Dermis blood vessel endothelial cell (primary cell): ENCODE data around the gene S1PR1. TPM values are rescaled to one million over a fixed set of nuclear protein-coding genes. Genes with fewer than 3 reads are reported as not detected.
A peak's percentile ranks its signal among the peaks of the same experiment; 100 is the strongest.

ENCODE experiments used
- DNase-seq: peaks from one replicate; pipeline ENCODE4 v3.0.0; 2010
- total RNA-seq: library from RNA; depleted of rRNA; stranded (reverse); fragments of >200 nt; gene quantifications from 2 replicates; pipeline ENCODE4 v1.2.3, GENCODE V29; 2014

Gene S1PR1
- total RNA-seq, 1 donor from 2014 or later = 394 TPM

DNA sequence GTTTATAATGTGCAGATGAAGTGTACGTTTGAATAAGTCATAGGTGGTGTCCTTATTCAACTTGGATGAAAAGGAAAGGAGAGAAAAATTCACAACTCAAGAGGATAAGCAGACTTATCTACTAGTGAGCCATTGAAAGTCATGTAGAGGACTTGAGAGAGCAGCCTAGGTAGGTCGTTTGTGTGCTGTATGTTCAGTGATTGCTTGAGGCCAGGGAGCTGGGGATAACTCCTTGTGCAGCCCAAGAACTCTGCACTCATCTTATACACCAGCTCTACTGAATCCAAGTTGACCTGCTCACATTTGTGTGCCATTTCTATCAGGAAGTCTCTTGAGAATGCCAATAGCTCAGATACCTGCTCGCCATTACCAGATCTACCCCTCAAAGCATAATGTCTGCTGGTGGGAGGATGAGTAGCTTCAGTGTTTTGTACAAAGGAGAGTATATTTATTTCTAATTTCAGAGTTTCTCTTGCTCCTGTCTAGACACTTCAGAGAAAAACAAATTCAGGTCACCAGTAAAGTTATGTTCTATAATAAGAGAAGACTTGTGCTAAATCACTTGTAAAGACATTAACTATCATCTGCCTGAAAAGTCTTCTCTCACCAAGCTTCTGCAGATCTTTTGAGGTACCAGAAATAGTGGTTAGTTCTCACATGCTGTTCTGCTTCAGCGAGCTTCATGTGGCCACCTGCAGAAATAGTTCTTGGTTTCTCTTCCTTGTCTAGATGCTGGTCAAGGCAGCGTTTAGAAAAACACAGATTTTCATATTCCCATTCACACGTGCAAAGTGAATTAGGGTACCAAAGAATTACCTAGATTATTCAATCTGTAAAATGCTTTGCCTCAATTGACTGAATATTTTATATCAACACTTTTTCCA is 10.8 kb downstream of the S1PR1 start:
- DNase-seq = no peak

DNA sequence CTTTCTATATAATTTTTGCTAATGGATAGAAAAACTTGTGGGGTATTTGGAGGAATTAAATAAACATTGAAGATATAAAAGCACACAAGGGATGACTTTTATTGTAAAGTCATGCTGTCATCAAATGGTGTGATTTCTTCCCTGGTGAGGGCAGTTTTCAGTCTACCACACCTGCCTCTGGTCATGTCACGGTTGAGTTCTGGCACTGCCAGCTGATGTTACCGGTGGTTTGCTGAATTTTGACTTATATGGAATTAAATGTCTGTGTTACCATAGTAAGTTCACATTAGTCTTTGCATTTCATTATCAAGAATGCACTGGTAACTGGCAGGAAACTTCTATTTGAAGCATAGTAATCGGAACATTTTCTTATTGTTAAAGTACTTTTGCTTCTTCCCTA is 13.4 kb downstream of the S1PR1 start:
- DNase-seq = peak; percentile 42

DNA sequence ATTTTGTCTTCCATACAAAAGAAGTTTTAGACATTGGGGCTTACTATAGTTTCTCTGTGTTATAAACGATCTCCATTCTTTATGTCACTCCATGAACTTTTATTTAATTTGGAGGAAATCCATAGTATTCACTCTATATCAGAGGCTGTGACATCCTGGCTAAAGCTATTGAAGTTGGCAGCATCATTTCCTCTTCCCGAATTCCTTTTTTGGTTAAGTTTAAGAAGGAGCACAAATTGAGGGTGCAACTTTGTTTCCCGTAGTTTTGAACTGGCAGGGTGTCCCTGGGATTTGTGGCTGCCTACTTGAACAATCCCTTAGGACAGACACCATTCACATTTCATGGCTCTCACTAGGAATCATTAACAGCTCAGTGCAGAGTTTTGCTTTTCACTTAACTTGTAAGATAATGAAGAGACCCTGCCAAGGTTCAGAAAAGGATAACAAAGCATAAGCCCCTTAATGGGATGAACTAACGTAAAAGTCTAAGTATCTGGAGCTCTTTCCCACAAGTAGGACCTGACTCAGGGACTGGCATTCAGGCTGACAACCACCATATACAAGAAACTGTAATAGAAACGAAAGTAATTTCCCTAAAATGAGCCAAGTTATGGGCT is 13.9 kb downstream of the S1PR1 start:
- DNase-seq = peak; percentile 72

DNA sequence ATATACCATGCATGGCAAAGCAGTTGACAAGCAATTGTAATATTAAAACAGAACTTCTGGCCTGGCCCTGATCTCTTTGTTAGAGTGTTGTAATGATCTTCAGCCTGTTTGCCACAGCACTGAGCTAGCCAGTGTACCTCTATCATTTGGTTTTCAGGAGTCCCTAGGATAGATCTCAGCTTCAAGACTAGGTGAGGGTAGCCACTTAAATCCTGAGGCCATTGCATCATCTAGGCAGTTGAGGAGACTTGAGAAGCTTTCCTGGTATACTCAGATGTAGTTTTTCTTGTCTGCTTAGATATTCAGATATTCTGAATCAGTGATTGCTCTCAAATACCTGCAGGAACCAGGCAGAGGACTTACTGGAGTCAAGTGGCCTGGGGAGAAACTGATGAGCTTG is 14.7 kb downstream of the S1PR1 start:
- DNase-seq = no peak

DNA sequence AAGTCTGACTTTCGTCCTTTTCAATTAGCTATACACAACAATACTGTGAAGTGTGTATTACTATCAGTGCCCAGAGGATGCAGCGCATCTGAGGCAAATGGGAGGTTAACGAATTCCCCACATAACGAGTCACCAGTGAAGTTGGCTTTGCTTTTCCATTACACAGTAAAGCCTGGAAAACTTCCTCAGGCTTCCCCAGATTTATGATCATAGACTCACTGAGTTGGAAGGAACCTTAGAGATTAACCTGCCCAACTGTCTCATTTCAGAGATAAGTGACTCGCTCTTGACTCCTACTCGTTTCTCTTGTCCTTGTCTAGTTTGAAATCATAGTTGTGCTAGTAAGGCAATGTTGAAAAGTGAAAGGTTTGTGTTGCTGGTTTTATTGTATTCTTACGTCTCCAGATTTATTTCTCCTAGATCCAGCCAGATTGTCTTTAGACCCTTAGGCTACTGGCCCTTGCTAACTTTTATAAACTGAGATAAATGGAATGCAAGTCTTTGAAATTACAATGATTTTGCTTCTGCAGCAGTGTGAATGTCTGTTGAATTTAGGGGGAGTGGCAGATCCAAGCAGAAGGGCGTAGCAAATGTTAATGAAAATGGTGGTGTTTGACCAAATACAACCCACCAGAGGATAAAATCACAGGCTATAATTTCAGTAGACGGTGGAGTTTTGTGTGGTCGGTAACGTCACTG is 17.3 kb downstream of the S1PR1 start:
- DNase-seq = no peak

DNA sequence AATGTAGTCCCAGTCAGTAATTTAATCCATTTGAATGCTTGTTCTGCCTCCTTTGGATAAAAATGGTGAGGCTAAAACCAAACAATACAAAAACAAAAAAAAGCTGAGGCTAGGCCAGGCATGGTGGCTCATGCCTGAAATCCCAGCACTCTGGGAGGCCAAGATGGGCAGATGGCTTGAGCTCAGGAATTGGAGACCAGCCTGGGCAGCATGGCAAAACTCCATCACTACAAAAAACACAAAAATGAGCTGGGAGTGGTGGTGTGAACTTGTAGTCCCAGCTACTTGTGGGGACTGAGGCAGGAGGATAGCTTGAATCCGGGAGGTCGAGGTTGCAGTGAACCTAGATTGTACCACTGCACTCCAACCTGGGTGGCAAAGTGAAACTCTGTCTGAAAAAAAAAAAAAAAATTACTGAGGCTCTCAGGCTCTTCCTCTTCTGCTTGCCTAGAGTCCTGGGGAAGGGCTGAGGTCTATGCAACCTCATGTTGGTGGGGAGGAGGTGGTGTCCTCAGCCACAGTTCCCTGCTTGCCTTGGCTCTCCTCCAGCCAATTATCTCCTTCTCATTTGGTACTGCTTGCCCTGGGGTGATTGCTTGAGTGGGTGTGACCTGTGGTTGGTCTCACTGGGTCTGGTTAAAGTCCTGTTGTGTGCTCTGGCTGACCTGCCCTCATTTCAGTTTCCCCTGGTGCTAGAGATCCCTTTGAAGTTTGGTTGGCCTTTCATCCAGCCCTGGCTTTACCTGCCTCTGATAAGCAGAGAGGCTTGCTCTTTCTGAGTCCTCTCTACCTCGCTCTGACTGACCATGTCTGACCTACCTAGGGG is 20.9 kb downstream of the S1PR1 start:
- DNase-seq = no peak

DNA sequence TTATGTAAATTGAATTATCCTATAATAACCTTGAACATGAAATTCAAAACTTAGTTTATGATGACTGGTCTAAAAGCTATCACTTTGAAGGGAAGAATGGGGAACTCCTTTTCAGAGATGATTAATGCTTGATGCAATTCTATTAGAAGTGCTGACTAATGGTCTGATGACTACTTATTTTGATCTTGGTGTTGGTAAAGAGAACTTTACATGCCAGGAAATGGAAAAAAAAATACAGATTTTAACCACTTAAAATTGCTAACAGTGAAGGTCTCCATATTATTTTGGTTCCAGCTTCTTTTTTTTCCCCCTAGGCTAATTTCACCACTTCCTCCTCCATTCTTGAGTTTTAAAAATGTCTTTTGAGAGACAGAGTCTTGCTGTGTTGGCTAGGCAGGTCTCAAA is 22.9 kb downstream of the S1PR1 start:
- DNase-seq = peak; percentile 75

DNA sequence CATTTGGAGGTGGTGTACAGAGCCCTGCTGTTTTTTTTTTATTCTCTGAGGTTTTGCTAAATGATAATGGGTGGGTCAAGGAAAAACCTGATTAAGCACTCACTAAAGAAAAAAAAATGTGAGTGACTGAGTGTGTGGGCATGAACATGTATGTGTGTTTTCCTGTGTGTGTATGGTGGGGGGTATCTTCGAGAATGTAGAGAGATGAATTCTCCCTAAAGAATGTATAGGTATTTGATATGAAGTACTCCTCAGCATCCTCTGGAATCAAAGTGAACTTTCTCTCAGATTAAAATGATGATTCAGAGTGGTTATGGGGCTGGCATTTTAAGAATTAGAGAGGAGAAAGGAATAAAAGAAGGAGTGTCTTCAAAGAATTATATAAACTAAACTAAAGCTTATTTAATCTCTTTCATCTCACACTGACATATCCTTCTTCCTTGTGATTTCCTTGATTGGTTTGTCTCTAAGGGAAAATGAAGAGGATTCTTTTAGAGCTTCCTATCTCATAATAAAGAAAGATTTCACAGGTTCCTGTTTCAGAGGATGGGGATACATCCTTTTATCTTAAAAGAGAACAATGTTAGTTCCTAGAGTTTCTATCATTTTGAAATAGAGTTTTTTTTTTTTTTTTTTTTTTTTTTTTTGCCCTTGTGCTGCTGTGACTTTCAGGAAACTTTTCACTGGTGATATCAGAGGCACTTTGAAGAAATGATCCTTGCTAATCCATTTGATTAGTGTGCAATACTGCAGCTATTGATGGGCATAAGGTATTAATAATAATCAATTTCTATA is 23.9 kb downstream of the S1PR1 start:
- DNase-seq = no peak

DNA sequence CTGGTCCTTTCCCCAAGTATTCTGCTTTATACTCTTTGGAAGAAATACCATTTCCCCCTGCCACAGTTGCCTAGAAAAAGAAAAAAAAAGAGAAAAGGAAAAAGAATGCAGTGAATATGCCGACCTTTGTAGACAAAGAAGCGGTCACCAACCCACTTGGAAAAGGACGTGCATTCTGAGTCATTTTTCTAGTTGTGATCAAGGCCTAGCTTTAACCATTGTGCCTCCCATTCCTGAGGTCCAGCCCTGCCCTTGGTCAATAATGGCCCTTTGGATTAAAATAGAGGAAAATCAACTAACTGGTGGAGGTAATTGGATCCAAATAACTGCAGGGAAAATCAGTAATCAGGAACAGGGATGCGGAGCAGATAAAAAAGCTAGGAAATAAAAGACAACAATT is 24.8 kb downstream of the S1PR1 start:
- peak; percentile 55 for DNase-seq

DNA sequence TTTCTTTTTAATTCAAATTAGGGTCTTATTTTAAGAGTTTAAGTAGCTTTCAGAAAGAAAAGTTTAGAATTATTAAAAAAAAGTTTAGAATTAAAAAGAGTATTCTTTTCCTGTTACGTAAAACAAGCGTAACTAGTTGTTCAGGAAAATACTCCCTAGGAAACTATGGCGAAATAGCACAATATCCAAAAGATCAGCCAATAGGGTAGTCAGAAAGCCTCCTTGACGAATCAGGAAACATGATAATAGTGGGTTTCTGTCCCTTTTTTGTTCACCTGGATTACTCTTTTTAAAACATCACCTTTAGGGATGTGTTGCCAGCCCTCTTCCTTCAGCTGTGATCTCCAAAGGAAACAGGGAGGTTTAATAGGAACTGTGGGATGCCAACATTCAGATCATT is 25.2 kb downstream of the S1PR1 start:
- no peak for DNase-seq

DNA sequence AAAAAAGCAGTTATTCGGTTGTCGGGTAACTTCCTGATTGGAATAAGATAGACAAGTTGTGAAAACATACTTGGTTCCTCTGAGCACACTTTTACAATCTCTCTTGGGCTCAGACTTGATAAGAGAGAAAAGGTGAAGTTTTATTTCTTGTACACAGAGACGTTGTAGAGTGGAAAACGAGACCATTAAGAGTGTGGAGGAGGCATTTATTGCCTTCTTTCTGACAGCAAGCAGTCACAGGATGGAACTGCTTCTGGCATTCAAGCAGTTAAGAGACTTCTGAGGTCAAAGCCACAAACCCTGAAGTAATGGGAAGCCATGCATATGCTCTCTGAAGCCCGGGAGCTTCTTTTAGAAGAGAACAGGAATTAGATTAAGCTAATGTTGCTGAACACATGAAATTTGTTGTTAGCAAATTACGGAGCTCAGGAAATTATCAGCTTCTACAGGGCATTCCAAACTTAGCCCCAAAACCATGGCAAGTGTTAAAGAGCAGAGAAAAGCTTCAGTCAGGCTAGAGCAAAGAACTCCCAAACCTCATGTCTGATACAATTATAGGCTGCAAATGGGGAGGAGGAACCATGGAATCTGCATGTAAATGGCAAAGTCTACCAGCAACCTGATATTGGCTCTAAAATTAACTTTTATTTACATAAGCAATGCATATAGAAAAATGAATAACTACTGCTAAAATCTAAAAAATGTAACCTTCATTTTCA is 26.0 kb downstream of the S1PR1 start:
- DNase-seq = peak; percentile 51

DNA sequence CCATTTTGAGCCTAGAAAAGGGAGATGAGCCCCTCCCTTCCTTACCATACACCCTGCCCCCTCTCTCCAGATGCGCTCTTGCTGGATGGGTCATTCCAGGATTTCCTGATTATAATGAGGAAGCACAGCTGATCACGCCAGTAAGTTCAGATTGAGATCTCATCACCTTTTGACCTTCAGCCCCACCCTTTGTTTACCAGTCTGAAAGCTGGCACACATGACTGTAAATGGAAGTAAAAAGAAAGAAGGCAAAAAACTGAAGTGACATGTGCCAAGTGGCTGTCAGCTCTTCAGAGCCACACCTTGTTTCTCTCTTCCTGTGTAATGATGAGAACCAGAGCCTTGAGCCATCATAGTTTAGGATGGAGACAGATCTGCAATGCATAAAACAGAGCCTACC is 27.9 kb downstream of the S1PR1 start:
- peak; percentile 79 for DNase-seq

DNA sequence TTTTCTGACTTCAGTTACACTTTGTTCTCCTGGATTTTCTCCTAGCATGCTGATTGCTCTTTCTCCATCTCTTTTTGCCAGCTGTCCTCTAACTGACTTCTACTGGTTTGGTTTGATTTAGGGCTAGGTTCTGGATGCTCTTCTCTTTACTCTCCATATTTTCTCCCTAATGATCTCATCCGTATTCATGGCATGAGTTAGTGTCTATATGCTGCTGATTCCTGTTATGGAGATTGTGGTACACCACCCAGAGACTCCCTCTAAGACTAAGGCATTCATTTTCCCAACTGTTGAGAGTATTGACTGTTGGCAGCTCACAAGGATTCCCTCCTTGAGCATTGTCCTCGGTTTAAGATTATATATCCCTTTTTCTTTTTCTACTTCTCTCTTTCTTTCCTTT is 28.9 kb downstream of the S1PR1 start:
- DNase-seq = no peak

DNA sequence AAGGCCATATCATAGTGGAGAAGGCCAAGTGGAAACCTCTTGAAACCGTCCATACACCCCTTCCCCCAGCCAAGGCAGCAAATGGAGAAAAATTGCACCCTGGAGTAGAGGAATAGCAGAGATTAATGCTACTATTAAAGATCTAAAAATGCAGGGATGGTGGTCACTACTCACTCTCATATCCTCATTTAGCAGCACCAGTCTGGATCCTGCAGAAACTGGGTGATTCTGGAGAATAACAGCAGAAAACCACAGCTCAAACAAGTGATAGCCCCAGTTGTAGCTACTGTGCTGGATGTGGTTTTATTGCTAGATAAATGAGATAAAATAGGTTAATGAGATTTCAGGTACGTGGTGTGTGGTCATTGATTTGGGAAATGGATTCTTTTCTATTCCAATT is 30.3 kb downstream of the S1PR1 start:
- DNase-seq = no peak

DNA sequence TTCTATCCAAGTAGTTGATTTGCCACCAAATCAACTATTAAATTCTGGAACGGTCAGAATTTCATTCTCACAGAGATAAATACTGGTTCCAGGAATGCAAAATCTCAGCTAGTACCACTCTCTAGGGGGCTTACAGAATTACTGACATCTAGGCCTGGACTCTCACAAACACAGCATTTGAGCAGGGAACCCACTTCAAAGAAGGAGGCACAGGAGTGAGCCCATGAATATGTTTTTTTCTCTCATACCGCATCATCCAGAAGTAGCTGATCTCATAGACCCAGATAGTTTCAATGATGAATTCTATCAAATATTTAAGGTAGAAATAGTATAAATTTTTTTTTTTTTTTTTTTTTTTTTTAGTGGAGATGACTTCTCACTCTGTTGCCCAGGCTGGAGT is 32.1 kb downstream of the S1PR1 start:
- DNase-seq = no peak

DNA sequence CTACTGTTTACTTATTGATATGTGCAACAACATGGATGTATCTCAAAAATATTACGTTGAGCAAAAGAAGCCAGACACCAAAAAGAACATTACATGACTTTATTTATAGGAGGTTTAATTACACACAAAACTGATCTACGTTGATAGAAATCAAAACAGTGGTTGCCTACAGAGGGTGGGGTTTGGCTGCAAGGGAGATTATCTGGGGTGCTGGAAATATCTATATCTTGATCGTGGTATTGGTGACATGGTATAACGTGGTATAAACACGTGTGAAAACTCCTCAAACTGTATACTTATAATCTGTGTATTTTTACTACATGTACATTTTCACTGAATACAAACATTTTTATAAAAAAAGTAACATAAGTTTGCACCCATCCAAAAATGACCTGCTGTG is 38.9 kb downstream of the S1PR1 start:
- no peak for DNase-seq

DNA sequence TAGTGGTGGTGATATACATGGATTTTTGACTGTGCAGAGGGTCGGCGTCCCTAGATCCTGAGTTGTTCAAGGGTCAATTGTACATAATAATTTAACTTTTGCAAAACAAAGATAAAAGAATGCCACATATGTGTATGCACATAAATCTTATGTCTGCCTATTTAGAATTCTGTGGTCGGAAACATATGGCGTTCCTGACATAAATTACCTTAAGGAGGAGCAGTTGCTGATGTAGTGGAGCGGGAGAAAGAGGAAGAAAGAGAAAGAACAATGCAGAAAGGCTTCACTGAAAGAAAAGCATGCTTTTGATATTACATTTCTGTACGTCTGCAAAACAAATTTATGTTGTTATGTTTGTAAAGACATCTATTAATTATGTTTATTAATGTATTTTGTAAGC is 40.0 kb downstream of the S1PR1 start:
- no peak for DNase-seq

DNA sequence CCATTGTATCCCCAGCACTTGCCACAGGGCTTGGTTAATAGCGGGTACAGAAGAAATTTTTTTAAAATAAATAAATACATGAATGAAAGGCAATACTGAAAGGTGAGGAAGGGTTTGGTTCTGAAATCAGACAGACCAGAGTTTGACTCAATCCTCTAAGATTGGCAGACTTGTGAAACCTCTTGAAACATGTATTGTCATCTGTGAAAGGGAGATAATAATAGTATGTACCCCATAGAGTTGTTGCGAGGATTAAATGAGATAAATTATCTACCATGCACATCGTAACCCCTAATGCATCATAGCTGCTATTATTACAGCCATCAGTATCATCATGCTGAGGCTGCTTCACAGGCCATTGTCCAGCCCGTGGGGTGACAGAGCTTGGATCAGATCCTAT is 41.4 kb downstream of the S1PR1 start:
- no peak for DNase-seq

DNA sequence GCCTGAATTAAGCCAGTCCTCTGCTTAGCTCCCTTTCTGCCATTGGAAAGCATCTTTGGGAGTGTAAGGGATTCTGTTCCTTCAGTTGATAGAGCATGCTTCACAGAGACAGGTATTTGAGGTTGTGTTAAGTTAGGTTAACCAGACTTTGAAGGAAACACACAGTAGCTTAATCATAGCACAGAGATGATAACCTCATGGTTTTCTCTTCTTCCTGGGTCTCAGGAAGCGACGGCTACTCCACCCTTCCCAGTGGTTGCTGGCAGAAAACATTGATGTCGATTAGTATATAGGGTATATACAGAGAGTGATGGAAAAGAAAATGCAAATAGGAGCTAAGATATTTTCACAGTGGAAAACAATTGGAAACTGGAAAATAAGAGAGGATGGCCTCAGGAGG is 42.0 kb downstream of the S1PR1 start:
- no peak for DNase-seq

DNA sequence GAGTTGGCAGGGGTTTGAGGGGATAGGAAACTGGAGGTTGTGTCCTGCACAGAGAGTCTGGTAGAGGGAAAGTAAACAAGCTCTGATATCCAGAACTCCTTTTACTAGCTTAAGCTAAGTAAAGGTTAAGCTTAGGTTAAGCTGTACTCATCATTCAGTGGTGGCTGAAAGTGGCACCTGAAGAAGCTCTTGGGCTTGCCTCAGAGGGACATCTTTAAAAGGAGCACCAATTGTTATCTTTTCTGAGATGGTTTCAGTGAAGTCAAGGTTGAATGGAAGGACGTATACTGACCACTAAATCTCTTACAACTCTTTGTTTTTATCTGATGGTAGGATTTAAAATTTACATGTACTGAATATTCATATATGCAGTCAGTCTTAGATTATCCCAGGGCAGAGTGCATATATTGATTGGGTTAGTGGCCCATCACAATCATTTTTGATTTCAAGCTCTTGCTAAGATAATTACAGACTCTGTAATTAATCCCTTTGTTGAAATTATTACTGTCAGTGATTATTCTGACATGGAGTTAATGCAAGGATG is 43.3 kb downstream of the S1PR1 start:
- no peak for DNase-seq
